GM19395 (cell line): ENCODE measurements around the gene CELF4.

Experiments
- ATAC-seq: cut with Tn5 transposase; IDR thresholded peaks from one replicate; pipeline ENCODE4 v1.9.1; 2021; ENCODE audit warnings: mild to moderate bottlenecking, moderate library complexity; ENCODE audit not compliant: unreplicated experiment

CELF4 gene

DNA sequence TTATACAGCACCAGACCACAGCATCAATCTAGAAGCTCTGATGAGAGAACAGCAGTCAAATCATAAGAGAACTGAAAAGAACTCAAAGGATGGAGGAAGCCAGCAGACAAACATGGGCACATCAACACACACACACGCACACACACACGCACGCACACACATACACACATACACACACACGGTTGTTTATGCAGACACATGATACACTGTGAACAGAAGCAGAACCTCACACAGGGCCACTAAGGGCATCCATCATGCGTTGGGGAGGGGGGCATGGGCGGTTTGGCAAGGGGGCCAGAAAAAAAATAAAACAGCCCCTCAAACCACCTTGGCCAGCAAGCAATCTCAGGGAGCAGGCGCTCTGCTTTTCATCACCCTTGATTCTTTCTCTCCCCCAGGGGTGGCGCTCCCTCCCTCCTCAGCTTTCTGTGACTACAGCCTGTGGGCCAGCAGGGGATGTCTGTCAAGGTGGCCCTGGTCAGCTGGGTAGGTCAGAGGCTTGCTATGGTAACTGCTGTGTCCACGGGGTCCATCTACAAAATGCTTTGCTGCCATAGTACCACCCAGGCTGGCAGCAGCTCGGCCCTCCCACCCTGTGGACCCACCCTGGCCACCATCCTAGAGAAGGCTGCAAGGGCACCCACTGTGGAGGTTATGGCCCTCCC lies 318.0 kb downstream of the CELF4 start:
- no peak for ATAC-seq

DNA sequence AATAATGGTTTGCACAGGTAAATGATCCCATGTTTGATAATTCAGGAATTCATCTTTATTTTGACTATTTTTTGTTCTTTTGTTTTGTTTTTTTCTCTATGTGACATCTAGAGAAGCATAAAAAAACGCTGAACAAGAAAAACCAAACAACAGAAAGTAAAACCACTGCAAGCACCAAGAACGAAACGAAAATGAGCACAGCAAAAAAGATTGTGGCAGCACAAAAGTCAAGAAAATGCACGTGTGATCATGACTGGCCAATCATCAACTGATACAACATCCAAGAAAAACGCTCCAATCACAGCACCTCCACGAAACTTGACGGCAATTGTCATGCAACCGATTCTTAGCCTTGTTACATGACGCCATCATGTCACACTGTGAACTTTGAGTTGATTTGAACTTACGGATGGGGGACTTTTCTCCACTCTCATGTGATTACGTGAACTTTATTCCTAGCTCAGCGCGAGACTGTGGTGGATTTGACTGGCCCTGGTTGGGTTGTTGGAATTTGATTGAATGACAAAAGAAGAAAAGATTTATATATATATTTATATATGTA lies 318.7 kb downstream of the CELF4 start:
- no peak for ATAC-seq

DNA sequence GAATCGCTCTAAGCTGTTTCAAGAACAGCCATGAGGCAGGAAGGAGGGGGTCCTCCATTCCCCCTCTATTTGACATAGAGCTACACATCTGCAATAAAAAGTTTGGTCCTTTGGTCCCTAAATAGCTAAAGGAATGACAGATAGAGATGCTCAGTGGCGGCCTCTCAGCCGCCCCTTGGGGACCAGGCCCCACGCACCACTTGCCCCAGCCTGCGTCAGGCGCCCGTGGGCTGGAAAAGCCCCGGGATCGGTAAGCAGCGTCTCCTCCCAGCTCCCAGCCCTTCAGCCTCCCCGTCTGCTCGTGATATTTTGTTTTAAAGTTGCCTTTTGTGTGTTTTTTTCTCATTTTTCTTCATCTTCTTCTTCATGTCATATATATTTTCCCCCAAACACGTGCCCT lies 321.0 kb downstream of the CELF4 start:
- no peak for ATAC-seq

DNA sequence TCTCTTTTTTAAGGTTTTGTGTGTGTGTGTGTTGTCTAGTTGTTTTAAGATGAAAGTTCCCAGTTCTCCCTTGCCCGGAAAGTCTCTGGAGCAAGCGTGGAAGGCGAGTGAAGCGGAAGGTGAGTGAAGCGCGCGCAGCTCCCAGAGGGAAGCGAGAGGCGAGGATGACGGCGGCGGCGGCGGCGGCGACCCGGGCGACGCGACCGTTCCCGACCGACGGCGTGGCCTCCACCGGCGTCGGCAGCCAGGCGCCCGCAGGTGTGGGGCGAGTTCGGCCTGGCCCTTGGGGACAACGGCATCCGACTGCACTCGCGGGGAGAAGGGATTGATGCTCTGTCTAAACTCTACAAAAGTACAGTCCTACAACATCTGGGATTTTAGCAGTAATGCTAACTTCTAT lies 321.9 kb downstream of the CELF4 start:
- ATAC-seq = no peak

DNA sequence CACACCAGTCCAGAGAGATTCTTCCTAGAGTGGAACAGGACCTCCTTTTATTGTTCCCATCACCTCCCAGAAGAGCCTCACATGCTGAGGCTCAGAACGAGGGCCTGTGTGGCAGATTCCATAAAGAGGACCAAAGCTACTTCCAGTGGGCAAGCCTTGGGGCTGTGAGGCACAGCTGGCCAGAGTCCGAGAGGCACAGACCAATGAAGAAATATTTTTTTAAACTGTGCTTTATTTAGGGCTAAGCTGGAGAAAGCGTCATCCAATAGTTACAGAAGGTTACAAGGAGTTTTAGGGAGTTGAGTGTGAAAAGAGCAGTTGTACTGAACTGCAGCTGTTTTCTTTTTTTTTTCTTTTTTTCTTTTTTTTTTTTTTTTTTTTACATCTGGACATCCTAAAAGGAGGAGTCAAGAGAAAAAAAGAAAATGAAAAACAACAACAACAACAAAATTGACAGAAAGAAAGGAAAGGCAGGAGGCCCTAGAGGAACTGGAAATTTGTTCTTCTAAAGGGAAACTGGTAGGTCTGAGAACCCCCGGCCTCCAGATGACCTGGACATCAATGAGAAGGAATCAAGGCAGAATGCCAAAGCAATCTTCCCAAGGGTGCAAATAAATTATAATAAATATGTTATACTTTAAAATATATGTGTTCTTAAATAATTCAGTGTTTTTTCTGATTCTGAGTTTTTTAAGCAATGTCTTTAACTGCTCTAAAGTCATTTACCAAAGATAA lies 322.6 kb downstream of the CELF4 start:
- ATAC-seq = no peak

DNA sequence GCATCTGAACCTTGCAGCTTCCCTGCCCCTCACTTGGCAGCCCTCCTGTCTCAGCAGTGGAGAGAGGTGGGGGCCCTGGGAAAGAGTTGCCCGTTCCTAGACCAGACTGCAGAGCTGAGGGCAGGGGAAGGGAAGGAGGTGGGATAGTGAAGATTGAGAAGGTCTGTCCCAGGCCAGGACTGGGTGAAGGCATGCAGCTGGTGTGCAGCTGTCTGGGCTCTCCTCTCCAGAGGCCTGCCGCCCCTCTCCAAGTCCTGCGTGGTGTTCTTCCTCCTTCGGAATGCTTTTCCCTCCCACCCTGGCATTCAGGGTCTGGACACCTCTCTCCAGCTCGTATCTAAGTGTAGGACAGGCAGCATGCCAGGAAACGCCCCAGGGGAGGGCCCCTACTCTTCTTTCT lies 323.5 kb downstream of the CELF4 start:
- ATAC-seq = no peak

DNA sequence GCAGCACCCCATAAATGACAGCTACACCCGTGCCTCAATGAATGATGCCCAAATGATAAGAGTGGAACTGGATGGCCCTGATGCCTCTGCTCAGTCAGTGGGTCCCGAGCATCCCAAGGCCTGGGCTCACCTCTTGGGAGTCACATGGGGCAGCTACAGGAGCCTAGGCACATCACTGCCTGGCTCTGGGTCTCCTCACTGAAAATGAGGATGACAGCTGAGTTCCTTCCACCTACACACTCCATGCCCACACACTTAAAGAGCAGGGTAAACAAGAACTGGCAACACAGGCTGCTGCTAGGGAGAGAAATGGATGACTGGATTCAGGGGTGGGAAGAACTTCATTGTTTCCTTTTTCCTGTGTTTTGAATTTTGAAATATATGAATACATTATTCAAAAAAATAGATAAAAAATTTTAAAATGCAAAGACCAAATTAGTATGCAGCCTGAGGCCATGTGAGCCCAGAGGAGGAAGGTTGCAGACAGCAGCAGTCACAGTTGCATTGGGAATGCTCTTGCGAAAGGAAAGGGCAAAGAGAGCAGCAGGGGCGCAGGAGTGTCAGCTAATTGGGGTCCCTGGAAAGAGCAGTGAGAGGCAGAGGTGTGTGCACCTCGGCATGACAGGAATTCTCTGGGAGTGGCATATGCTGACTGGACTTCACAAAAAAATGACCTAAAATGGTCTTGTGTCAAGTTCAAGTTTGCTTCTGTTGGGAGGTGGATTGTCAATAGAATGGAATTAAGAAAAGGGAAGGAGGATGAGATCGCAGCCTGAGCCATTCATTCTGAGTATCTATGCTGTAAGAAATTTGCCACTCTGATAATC lies 327.1 kb downstream of the CELF4 start:
- ATAC-seq = no peak

DNA sequence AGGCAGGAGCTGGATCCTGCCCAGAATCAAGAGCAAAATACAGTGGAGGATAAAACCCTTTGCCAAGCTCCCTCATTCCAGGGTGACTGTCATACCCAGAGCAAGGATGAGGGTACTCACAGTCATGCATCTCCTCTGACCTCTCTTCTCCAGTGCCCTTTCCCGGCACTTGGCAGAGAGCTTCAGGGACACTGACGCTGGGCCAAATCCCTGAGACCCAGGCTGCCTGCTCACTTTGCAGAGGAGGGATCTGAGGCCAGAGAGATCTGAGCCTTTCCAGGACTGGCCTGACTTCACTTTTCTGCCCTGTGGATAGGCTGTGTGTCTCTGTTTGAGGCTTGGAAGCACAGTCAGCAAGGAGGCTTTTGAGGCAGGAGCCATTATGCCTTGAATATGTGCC lies 330.0 kb downstream of the CELF4 start:
- no peak for ATAC-seq

DNA sequence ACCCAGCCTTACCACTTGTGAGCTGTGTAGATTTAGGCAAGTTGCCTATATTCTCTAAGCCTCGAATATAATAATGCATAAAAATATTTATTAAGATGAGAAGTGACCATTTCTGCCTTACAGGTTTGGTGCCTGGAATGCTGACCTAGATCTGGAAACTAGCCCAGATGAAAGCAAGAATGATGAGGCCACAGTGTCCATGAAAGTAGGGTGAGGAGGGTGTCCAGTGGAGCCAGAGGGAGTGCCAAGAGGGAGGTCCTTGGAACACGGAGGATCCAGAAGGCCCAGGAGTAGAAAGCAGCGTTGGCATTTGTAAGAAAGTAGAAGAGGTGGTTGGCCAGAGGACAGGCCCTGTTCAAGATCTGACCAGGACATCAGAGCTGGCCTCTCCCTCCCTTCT lies 334.3 kb downstream of the CELF4 start:
- ATAC-seq = no peak

DNA sequence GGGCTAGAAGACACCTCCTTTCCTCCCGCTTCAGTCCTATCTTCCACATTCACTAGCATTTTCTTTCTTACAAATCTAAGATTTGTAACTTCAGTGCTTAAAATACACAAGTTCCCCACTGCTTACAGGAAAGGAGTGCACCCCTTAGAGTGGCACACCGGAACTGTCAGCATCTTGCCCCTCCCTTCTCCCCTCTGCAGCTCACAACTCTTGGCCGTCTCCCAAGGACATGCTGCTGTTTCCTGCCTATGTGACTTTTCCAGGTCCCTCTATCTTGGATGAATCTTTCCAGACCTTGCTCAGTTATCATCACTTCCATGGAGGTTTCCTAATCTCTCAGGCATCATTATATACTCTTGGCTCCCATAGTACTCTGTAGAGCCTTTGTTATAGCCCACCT lies 334.8 kb downstream of the CELF4 start:
- no peak for ATAC-seq

DNA sequence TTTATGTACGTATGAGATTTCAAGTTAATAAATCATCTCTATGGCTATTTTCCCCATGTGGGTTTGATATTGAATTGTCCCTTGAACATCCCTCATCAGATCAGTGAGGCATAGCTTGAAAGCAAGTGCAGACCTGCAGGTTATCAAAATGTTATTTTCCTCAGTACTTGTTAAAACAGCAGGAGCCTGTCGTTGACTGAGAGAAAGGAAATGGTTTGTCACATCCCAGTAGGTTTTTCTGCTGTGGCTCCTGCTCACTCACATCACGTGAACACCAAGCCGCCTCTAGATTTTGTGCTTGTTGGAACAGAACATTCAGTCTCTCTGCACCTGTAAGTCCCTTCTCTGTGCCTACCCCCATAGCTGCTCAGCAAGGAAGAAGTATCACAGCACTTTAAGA lies 340.3 kb downstream of the CELF4 start:
- ATAC-seq = no peak

DNA sequence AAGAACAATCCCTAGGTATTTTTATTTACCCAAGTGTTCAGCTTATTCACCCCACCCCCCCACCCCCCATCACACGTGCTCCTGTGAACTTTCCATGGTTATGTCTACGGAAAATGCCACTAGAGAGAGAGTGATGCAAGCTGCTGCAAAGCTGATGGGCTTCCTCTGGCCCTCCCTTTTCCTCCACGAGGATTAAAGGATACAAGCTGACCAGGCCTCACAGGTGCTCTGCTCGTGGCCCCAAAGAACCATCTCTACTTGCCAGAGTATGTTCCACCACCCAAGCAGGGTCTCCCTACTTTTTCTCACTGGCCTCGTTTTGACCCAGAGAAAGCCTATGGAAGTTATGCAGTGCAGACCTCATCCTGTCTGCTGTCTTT lies 342.6 kb downstream of the CELF4 start:
- no peak for ATAC-seq

DNA sequence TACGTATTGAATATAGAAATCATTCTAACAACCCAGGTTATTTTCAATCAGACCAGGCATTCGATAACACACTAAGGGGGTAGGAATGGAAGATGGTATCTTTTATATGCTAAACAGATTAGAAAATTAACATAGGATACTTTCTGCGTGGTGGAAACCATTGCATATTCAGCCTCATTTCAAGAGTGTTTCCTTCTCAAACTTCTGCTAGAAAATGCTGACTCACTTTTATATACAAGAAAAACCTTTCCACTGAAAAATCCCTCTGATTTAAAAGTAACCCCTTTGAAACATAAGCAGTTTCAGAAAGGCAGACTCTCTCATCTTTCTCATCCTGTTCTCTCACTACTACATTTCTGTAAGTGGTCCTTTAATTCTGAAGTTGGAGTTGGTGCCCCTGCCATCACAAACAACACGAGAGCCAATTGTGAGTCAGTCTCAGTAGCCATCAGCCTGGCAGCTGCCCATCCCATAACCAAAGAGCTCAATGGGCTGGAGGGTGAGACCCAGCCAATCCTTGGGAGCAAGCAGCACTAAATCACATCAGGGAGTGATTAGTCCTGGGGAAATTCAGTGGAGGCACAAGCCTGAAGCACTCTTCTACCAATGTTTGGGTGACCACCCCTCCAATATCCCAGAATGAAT lies 343.1 kb downstream of the CELF4 start:
- ATAC-seq = no peak

DNA sequence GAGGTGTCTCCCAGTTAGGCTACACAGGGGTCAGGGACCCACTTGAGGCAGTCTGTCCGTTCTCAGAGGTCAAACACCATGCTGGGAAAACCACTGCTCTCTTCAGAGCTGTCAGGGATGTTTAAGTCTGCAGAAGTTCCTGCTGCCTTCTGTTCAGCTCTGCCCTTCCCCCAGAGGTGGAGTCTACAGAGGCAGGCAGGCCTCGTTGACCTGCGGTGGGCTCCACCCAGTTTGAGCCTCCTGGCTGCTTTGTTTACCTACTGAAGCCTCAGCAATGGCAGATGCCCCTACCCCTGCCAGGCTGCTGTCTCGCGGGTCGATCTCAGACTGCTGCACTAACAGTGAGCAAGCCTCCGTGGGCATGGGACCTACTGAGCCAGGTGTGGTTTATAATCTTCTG lies 346.3 kb downstream of the CELF4 start:
- ATAC-seq = no peak

DNA sequence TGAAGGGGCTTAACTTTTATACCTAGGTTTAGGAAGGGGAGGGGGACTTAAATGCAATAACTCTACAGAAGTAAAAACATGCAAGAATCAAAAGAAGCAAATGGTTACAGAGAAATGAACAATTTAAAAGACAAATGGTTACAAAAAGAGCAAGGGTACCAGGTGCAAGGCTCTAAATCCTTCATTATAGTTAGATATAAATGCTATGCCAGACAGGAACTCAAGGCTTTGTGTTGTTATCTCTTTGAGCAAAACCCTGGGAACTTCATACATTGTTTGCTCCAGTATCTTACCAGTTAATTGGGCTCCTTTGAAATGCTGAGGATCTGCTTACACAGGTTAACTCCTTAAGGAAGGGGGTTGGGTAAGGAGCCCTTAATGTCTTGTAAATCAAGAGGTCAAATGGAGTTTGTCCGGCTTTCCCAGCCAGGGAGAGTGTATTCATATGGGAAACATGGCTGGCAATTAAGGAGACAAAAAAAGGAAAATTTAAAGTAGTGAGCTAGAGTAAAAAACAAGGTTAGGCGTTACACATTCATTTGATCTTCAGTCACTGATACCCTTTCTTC lies 347.5 kb downstream of the CELF4 start:
- ATAC-seq = no peak

DNA sequence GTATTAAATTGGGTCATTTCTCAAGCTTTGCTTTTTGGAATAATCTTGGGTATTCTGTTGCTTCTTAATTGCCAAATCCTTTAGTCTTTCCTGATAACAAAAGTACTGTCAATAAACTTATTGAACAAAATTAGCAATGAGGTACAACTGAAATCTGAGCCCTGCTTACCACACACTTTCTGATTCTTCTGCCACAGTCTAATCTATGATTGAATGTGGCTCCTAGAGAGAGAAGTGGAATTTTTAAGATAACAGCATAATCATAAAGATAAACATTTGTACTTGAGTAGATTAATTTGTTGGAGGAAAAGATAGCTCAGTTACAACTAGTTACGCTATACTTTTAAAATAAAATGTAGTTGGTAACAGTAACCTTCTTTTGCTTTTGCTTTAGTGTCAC lies 354.8 kb downstream of the CELF4 start:
- no peak for ATAC-seq

DNA sequence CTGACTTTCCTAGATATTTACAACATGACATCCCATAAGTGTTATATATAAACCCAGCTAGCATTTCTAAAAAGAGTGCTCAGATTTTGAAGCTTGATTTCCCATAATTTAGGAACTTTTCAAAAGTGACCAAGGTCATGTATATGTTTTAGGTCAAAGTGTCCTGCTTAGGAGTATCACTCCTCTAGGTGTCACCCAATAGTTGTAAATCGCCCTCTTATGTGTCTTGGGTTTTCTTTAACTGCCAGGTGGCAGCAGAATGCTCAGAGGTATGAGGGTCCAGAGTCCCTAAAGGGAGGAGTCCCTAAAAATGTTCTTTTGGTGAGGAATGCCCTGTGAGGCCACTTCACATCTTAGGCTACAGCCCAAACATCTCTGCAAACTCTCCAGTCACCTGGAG lies 358.3 kb downstream of the CELF4 start:
- no peak for ATAC-seq

DNA sequence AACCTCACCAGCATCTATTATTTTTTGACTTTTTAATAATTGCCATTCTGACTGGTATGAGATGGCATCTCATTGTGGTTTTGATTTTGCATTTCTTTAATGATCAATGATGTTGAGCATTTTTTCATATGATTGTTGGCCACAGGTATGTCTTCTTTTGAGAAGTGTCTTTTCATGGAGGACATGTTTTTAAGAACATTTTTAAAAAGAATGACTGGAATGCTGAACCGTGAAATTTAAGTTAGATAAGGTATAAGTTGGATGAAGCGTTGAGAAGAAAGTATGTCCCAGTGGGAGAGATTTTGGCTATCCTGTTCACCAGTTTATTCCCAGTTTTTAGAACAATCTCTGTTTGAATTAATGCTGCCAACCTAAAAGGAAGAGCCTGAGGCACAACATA lies 365.9 kb downstream of the CELF4 start:
- ATAC-seq = no peak
